DMS 273 (cell line): ENCODE measurements around the gene FGFR4.
"Not testable (repeated sequence)": the region's sequence is repeated elsewhere in the genome, so short reads cannot be mapped to it uniquely, and the experiment has no call there.

Source experiments
- DNase-seq: peaks from one replicate; lab custom pipeline; 2025; ENCODE audit not compliant: unreplicated experiment; lab: John Stamatoyannopoulos, UW

Gene FGFR4

GRCh38 chr5:177086654-177087397 is at the start of gene FGFR4:
Gene FGFR4 (plus strand): TSS chr5:177086915. CDS start chr5:177089603, 2,688 bp downstream.
- DNase-seq: peak; percentile 83

- DNase-seq: no peak
Observed at GRCh38 chr5:177036921-177037320, 49.8 kb upstream of the FGFR4 start.

GRCh38 chr5:177040814-177041420 is 45.8 kb upstream of the FGFR4 start:
- peak; percentile 62 for DNase-seq

- no peak for DNase-seq
Observed at GRCh38 chr5:177041936-177042335, 44.8 kb upstream of the FGFR4 start.

- DNase-seq: no peak
Observed at GRCh38 chr5:177043114-177043513, 43.6 kb upstream of the FGFR4 start.

GRCh38 chr5:177043958-177044357 is 42.8 kb upstream of the FGFR4 start:
- DNase-seq: no peak

- no peak for DNase-seq
Observed at GRCh38 chr5:177044641-177045040, 42.1 kb upstream of the FGFR4 start.

GRCh38 chr5:177045631-177046030 is 41.1 kb upstream of the FGFR4 start:
- no peak for DNase-seq

- not testable (repeated sequence) for DNase-seq
Observed at GRCh38 chr5:177048531-177048930, 38.2 kb upstream of the FGFR4 start.

- peak; percentile 24 for DNase-seq
Observed at GRCh38 chr5:177049285-177049684, 37.4 kb upstream of the FGFR4 start.

GRCh38 chr5:177064500-177065277 is 22.0 kb upstream of the FGFR4 start:
- DNase-seq: no peak

- no peak for DNase-seq
Observed at GRCh38 chr5:177065491-177065890, 21.2 kb upstream of the FGFR4 start.

- DNase-seq: no peak
Observed at GRCh38 chr5:177066224-177066623, 20.5 kb upstream of the FGFR4 start.

- DNase-seq: no peak
Observed at GRCh38 chr5:177067503-177067902, 19.2 kb upstream of the FGFR4 start.

- peak; percentile 52 for DNase-seq
Observed at GRCh38 chr5:177070536-177071191, 16.1 kb upstream of the FGFR4 start.

GRCh38 chr5:177071666-177072385 is 14.9 kb upstream of the FGFR4 start:
- DNase-seq: peak; percentile 95

- DNase-seq: no peak
Observed at GRCh38 chr5:177077335-177077734, 9.4 kb upstream of the FGFR4 start.

- no peak for DNase-seq
Observed at GRCh38 chr5:177079606-177080005, 7.1 kb upstream of the FGFR4 start.

GRCh38 chr5:177080265-177080664 is 6.5 kb upstream of the FGFR4 start:
- DNase-seq: no peak

GRCh38 chr5:177081859-177082258 is 4.9 kb upstream of the FGFR4 start:
- DNase-seq: no peak

- DNase-seq: no peak
Observed at GRCh38 chr5:177083357-177083756, 3.4 kb upstream of the FGFR4 start.
